Thyroid gland (tissue), 4 donors: ENCODE measurements around the gene CBL.

Source experiments
- CTCF ChIP-seq, 6 experiments: fragments of 200-600 bp in 3 of 6; fragments of 450-650 bp in 3 of 6; sonication (generic) in 3 of 6; IDR thresholded peaks; one replicate each; pipeline ENCODE4 v1.5.1; 2016 to 2019; ENCODE audit warnings: antibody characterized with exemption in 6 of 6, mild to moderate bottlenecking in 2 of 6, inconsistent platforms in 1 of 6, moderate library complexity in 1 of 6
- POLR2A ChIP-seq, 2 donors: fragments of 450-650 bp; IDR thresholded peaks; one replicate each; pipeline ENCODE4 v1.6.1; 2017; ENCODE audit warnings: antibody characterized with exemption in 2 of 2, mild to moderate bottlenecking in 2 of 2, moderate library complexity in 1 of 2

- no peak for TF ChIP-seq CTCF (IDR thresholded peaks at IDR 0.05)
- TF ChIP-seq POLR2A (IDR thresholded peaks at IDR 0.05), result no peak
Measured at GRCh38 chr11:119222891-119223290, 16.8 kb downstream of the CBL start.
